ENCODE results near the gene POLR2J.

POLR2J gene

DNA sequence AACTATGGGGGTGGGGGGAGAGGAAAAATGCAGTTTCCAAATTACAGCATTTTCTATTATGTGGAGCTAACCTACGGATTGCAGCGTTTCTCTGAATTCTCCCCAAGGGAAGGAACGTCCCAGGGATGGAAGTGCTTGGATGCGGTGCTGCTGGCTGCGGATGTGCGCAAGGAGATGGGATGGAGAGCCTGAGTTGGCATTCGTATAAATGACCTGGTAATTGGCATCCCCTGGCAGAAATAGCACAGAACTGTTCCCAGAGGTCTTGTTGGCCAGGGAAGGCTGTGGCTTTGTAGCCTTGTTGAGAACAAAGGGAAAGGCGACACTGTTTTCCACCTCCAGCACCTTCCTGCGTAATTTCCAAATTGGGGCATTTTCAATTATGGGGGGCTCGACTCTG is 42.6 kb downstream of the POLR2J start:
- no peak for DNase-seq (ENCODE audit: low spot score)

DNA sequence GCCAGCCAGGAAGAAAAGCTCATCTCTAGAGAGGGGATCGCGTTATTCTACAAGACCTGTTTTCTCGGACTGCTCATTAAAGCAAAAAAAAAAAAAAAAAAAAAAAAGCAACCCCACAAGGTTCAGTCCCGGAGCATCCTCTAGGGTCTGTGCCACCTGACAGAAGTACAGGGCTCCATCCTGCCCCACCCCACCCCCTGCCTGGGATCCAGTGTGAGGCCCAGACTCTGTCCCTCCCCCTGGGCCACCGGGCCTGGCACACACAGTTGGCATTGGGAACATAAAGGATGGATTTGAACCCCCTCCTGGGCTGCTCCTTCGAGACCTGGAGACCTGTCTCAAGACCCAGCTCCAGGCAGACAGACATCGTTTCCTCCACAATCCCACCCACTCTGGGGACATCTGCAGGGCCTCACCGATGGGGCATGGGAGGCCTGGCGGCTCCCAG is 44.7 kb downstream of the POLR2J start:
- no peak for DNase-seq (ENCODE audit: low spot score)

DNA sequence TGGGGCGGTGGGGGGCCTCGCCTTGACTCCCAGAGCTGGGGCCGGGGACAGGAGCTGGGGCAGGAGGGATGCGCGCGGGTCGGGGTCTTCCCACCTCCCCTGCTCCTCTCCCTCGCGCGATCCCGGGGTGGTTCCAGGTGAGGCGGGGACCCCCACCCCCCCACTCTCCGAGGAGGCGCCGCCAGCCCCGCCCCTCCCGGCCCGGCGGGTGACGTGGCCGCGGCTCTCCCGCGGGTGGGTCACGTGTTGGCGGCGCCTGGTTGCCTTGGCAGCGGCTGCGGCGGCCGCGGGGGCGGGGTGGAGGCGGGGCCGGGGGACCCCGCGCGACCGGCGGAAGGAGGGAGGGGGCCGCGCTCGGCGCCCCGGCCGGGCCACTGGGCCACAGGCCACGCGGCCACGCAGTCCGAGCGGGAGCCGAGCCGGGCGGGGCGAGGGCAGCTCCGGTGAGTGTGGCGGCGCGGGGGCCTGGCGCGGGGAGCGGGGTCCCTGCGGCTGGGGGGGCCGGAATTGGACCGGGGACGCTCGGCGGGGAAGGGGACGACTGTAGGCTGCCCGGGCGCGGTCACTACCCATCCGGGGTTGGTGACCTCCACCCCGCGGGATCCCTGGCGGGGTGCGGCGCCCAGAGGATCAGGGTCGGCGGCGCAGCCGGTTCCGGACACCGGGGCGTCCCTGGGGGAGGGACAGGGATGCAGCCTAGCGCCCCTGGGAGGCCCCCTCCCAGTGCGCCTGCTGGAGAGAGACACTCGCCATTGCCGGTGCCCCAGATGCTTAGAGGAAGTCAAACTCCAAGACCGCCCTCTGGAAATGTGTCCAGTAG is 45.3 kb downstream of the POLR2J start, which contains the start of gene ORAI2:
ORAI2 (plus strand) TSS at position 357 of the 820 bp plus-strand sequence. CDS start 5,382 bp downstream, outside the sequence.
- DNase-seq (ENCODE audit: low spot score) = peak; percentile 96

DNA sequence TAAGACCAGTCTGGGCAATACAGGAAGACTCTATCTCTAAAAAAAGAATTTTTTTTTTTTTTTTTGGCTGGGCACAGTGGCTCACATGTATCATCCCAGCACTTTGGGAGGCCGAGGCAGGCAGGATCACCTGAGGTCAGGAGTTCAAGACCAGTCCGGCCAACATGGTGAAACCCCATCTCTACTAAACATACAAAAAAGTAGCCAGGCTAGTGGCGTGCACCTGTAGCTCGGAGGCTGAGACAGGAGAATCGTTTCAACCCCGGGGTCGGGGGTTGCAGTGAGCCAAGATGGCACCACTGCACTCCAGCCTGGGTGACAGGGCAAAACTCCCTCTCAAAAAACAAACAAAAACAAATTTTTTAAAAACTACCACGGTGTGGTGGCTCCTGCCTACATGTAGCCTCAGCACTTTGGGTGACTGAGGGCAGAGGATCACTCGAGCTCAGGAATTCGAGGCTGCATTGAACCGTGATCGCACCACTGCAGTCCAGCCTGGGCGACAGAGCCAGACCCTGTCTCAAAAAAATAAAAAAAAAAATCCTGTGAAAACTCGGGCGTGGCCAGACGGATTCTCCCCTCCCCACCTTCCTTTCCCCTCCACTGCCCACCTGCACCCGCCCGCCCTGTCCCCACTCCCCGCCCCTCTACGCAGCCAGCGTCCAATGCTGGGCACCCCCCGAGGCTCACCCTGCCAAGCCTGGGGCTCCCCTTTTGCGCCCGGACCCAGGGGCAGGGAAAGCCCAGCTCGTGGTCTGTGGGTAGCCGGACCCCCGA is 46.1 kb downstream of the POLR2J start:
- no peak for DNase-seq (ENCODE audit: low spot score)

DNA sequence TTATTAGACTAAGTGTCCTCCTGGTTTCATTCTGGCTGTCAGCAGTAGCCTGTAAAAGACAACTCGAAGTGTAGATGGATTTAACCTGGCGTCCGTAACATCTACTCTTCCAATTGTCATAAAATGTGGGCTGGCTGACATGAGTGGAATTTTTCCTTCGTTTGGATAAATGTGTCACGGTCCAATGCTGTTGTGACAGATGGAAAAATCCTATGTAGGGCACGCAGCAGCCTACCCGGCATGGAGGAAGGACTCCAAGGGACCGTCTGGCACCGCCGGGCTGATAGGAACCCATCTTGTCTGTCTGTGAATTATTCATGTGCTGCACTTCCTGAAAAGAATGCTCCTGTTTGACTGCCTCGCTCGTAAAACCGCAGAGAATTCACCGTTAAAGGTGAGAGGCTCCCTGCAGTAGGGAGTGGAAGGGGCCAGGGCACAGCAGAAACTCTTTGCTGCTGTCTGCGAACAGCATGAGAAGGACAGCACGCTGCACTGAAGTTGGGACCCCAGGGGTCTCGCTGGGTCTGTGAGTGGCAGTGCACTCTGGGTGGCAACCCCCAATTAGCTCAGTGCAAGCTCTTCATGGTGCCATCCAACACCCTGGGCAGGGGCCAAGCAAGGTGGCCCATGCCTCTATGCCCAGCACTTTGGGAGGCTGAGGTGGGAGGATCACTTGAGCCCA is 47.0 kb downstream of the POLR2J start:
- DNase-seq (ENCODE audit: low spot score) = no peak

DNA sequence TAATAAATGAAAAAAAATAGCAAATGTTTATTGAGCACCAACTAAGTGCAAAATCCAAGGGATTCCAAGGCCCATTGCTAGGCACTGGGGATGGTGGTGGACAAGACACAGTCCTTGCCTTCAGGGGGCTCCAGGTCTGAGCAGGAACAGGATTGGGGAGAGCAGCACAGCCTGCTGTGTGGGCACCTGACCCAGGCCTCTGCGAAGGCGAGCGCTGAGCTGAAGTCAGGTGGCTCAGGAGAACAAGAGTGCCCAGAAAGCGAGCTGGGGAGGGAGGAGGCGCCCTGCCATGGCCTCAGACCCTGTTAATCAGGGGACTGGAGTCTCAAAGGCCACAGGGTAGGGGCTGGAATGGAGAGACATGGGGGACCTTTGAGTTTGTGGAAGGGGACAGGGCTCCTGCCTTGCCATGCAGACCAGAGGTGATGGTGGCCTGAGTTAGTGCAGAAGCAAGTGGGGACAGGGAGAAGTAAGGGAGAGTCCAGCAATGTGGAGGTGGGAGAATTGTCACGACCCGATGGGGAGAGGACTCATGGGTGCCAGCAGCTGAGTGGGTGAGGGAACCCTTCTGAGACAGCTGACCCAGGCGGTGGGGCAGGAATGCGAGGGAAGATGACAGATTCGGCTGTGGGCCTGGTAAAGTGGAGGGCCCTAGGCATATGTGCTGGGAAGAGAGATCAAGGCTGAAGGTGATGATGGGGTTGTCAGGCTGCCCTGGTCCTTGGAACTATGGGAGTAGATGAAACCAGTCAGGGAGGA is 49.4 kb downstream of the POLR2J start:
- no peak for DNase-seq (ENCODE audit: low spot score)

DNA sequence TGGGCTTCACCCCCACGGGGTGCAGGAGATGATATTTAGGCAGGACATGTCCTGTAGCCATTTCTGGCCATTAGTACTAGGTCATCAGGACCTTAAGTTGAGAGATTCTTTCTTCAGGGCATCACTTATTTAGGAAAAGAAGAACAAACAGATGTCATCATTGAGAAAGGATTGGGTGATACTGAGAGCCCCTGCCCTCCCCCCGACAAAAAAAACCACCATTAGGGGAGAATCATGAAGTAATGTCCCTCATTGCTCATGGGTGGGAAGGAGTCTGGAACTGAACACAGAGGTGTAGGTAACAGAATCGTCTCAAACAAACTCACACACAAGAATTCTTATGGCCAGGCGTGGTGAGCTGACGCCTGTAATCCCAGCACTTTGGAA is 51.7 kb downstream of the POLR2J start:
- no peak for DNase-seq (ENCODE audit: low spot score)

DNA sequence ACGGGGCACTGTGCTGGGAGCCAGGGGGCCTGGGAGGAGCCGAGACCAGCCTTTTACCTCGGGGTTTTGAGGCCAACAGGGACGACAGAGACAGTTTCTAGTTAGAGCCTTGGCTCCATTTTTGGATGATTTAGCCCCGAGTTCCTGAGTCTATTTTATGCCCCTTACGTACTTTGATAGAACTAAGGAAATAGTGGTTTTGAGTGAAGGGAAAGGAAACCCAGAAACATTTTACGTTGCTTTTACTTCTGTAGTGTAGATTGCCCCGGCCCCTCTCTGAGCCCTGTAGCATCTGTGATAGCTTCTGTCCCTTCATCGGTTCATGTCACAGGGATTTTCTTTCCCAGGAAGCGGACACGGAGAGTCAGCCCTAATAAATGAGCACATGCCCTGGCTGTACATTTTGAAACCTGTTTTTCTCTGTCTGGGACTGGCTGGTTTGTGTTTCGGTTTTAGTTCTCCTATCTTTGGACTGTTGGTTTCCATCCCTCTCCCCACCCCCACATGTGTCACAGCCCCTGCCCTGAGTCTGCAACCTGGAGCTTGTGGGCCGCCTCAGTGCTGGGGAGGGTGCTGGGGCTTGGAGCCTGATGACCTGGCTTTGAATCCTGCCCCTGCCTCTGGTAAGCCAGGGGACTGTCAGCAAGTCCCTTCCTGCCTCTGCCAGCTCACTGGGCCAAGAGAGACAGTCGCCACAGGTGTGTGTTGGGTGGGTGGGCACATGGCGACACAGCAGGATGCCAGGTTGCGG is 52.3 kb downstream of the POLR2J start:
- DNase-seq (ENCODE audit: low spot score) = no peak

DNA sequence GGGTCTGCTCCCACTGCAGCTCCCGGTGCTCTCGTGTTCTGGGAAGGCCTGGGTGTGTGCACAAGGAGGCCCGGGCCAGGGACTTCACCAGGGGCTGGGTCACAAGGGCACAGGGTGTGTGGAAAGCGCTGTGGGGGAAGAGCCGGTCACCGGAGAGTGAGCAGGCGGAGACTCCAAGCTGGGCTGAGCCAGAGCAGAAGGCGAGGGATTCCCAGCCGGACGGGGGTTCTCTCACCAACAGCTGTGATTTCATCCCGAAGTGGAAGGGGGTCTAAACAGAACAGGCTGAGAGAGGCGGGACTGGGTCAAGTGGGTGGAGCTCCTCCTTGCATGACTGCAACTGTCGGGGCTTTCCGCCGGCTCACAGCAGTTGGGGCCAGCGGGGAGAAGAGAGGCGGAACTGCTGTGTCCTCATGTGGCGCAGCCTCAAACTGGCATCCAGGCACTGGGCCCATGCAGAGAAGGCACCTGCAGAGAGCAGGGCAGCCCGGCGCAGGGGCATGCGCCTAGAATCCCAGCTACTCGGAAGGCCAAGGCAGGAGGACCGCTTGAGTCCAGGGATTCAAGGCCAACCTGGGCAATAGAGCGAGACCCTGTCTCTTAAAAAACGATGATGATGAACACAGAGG is 53.0 kb downstream of the POLR2J start:
- peak; percentile 50 for DNase-seq (ENCODE audit: low spot score)

DNA sequence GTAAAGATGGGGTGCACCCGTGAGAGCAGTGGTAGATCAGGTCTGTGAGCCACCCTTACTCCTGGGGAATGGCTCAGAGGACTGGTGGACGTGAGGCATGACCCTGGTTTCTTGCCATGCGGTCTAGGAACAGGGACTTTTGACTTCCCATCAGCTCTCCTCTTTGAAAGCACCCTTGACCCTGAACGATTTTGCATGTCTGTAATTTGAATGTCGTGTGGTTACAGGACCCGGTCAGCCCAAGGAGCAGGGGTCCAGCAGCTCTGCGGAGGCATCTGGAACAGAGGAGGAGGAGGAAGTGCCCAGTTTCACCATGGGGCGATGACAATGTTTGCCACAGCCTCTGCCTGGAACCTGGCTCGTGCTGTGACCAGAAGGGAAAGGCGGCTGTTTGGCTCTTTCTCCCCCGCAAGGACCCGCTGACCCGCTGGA is 53.9 kb downstream of the POLR2J start:
- no peak for DNase-seq (ENCODE audit: low spot score)

DNA sequence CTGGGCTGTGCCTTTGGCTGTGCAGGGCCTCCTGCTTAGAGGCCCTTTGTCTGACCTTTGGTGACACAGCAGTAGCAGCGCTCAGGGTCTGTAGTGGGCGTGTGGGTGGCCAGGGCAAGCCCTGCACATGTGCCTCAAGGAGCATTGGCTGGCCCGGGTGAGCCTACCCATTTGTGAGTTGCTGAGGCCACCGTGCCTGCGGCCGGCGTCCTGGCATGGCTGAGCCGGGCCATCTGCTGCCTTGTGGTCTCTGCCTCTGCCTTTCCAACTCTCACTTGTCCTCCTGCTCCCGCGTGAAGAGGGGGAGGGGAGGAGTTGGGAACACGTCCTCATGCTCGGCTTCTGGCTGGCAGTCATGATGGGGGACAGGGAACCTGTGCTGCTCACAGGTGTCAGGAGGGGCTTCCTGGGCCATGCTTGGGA is 54.6 kb downstream of the POLR2J start:
- no peak for DNase-seq (ENCODE audit: low spot score)

Data from iPS-NIHi11 (cell line).